K562 (cell line): ENCODE measurements around the gene POLR2H. TPM values are rescaled to one million over a fixed set of nuclear protein-coding genes. Genes with fewer than 3 reads are reported as not detected.

Experiments used
- ATAC-seq: fragments of 200-7000 bp; cut with Tn5 transposase; 3 replicates; pipeline ENCODE4 v1.9.1; 2020; ENCODE audit warnings: moderate library complexity
- BruUV-seq: library from RNA; stranded (reverse); fragments of 400-500 nt; replicated peaks from 2 replicates; lab custom pipeline; 2021; lab: Mats Ljungman, UMichigan
- CTCF ChIA-PET: fragments of 300-600 bp; formaldehyde crosslinking; extraction: SDS; loops from one replicate; lab custom pipeline; 2021; ENCODE audit warnings: low intra/inter-chr PET ratio; lab: Yijun Ruan, JAX
- POLR2A ChIA-PET: fragments of 300-600, 350-650 bp; sonication (Branson Sonifier 250); formaldehyde crosslinking; extraction: SDS; loops from one replicate; lab custom pipeline; 2021; ENCODE audit warnings: antibody characterized with exemption, inconsistent platforms; lab: Yijun Ruan, JAX
- DNase-seq, 4 experiments: peaks; one replicate each; pipeline versions ENCODE4 v3.0.0 to v3.0.0-alpha.2; 2011 to 2018; ENCODE audit warnings: low spot score in 3 of 4, mixed read lengths in 3 of 4; ENCODE audit errors: extremely low read depth in 1 of 4
- FAIRE-seq: peaks from 2 replicates; lab custom pipeline; 2011; peaks lifted over from hg19 to GRCh38; lab: Jason Lieb, UNC
- H2AFZ ChIP-seq: 2 replicates; pipeline ENCODE4 v1.6.0; 2011; ENCODE audit warnings: low read depth, low read length, control low read depth, inconsistent platforms
- H3K27ac ChIP-seq: fragments of 200-600 bp; 3 replicates; pipeline ENCODE4 v1.8.0; 2011; ENCODE audit warnings: low read depth, mild to moderate bottlenecking, control low read depth, inconsistent platforms, low read length, moderate library complexity, mixed read lengths; ENCODE audit errors: extremely low read depth
- H3K27me3 ChIP-seq, 2 experiments: fragments of 300-600 bp in 1 of 2; 2 replicates in 1 of 2; 3 replicates in 1 of 2; pipeline versions ENCODE4 v1.6.0 to v1.8.0; 2011; ENCODE audit warnings: inconsistent platforms in 2 of 2, low read length in 2 of 2, mild to moderate bottlenecking in 1 of 2, mixed read lengths in 1 of 2, moderate library complexity in 1 of 2; ENCODE audit not compliant: control insufficient read depth in 2 of 2, insufficient read depth in 2 of 2
- H3K36me3 ChIP-seq: fragments of 300-600 bp; 3 replicates; pipeline ENCODE4 v1.8.0; 2011; ENCODE audit warnings: mild to moderate bottlenecking, low read length, inconsistent platforms; ENCODE audit not compliant: control insufficient read depth, insufficient read depth
- H3K4me1 ChIP-seq, 2 experiments: fragments of 200-600 bp in 1 of 2; replicated peaks in 1 of 2; 2 replicates in 1 of 2; 3 replicates in 1 of 2; pipeline versions ENCODE4 v1.5.1 to v1.8.0; 2011; ENCODE audit warnings: inconsistent platforms in 2 of 2, low read length in 2 of 2, mild to moderate bottlenecking in 1 of 2, mixed read lengths in 1 of 2, moderate library complexity in 1 of 2; ENCODE audit not compliant: control insufficient read depth in 2 of 2, insufficient read depth in 2 of 2
- H3K4me2 ChIP-seq: 2 replicates; pipeline ENCODE4 v1.6.1; 2011; ENCODE audit warnings: low read length, control low read depth, inconsistent platforms, mixed read lengths; ENCODE audit not compliant: insufficient read depth
- H3K4me3 ChIP-seq: fragments of 200-600 bp; sonication (generic), shearing (Covaris generic); 2 replicates; pipeline ENCODE4 v1.5.1; 2016; ENCODE audit warnings: control low read depth, inconsistent platforms
- H3K79me2 ChIP-seq: fragments of 200-600 bp; 3 replicates; pipeline ENCODE4 v1.8.0; 2011; ENCODE audit warnings: low read length, inconsistent platforms; ENCODE audit not compliant: control insufficient read depth, insufficient read depth
- H3K9ac ChIP-seq, 2 experiments: 2 replicates each; pipeline versions ENCODE4 v1.6.0 to v1.6.1; 2011; ENCODE audit warnings: low read depth in 2 of 2, low read length in 2 of 2, control low read depth in 1 of 2, inconsistent platforms in 1 of 2, mild to moderate bottlenecking in 1 of 2, mixed read lengths in 1 of 2; ENCODE audit not compliant: insufficient read depth in 1 of 2
- H3K9me1 ChIP-seq: one replicate; pipeline ENCODE4 v1.6.0; 2011; ENCODE audit warnings: inconsistent platforms, mild to moderate bottlenecking, low read length, moderate library complexity; ENCODE audit not compliant: control insufficient read depth, insufficient read depth
- H3K9me3 ChIP-seq: replicated peaks from 2 replicates; pipeline ENCODE4 v1.5.1; 2011; ENCODE audit warnings: low read depth, low read length, inconsistent platforms; ENCODE audit not compliant: control insufficient read depth, insufficient read depth
- H4K20me1 ChIP-seq: replicated peaks from 2 replicates; pipeline ENCODE4 v1.6.1; 2011; ENCODE audit warnings: low read length, inconsistent platforms, mixed read lengths; ENCODE audit not compliant: control insufficient read depth, insufficient read depth
- ARID2 ChIP-seq: fragments of 450-650 bp; IDR thresholded peaks from 2 replicates; pipeline ENCODE4 v1.6.1; 2017; ENCODE audit warnings: antibody characterized with exemption, mild to moderate bottlenecking
- BACH1 ChIP-seq: fragments of 200-800 bp; sonication (Bioruptor generic); IDR thresholded peaks from 2 replicates; pipeline ENCODE4 v1.6.1; 2016; ENCODE audit warnings: missing genetic modification characterization, missing compliant biosample characterization
- FOXJ3 ChIP-seq: sonication (generic); formaldehyde crosslinking; IDR thresholded peaks from 2 replicates; pipeline ENCODE4 v1.4.0; 2020; ENCODE audit warnings: mild to moderate bottlenecking, missing genetic modification reagents
- KLF10 ChIP-seq: fragments of 250-450 bp; sonication (Bioruptor Pico); IDR thresholded peaks from 2 replicates; pipeline ENCODE4 v1.6.1; 2021; ENCODE audit warnings: matching md5 sums
- LEF1 ChIP-seq: fragments of 450-650 bp; IDR thresholded peaks from 2 replicates; pipeline ENCODE4 v1.6.1; 2016; ENCODE audit warnings: mild to moderate bottlenecking
- PRDM10 ChIP-seq: fragments of 450-650 bp; IDR thresholded peaks from 2 replicates; pipeline ENCODE4 v1.6.1; 2018; ENCODE audit not compliant: partially characterized antibody
- RBM15 ChIP-seq: fragments of 200-400 bp; formaldehyde crosslinking; IDR thresholded peaks from 2 replicates; pipeline ENCODE4 v1.6.1; 2018; ENCODE audit warnings: mild to moderate bottlenecking, low read length, moderate library complexity; ENCODE audit not compliant: insufficient read depth
- SRSF1 ChIP-seq: fragments of 200-400 bp; formaldehyde crosslinking; IDR thresholded peaks from 2 replicates; pipeline ENCODE4 v1.6.1; 2017; ENCODE audit warnings: mild to moderate bottlenecking, low read depth, low read length, moderate library complexity
- TEAD1 ChIP-seq, 2 experiments: fragments of 450-650 bp in 1 of 2; sonication (generic) in 1 of 2; formaldehyde crosslinking; IDR thresholded peaks; 2 replicates each; pipeline versions ENCODE4 v1.4.0 to v1.8.0; 2020 to 2022; ENCODE audit warnings: mild to moderate bottlenecking in 2 of 2, missing genetic modification reagents in 1 of 2
- ZNF408 ChIP-seq: fragments of 250-450 bp; sonication (Bioruptor Pico); IDR thresholded peaks from 2 replicates; pipeline ENCODE4 v1.4.0; 2020; ENCODE audit warnings: low read depth, mild to moderate bottlenecking, moderate library complexity
- ZNF589 ChIP-seq: fragments of 200-800 bp; sonication (Bioruptor generic); IDR thresholded peaks from 2 replicates; pipeline ENCODE4 v1.6.1; 2016; ENCODE audit warnings: low read depth, missing genetic modification characterization, missing compliant biosample characterization
- ZNF778 ChIP-seq: fragments of 450-650 bp; formaldehyde crosslinking; IDR thresholded peaks from 2 replicates; pipeline ENCODE4 v1.4.0; 2020; ENCODE audit warnings: mild to moderate bottlenecking, moderate library complexity
- ZNF780A ChIP-seq: fragments of 250-450 bp; sonication (Bioruptor Pico); IDR thresholded peaks from 2 replicates; pipeline ENCODE4 v1.5.0; 2021; ENCODE audit warnings: mild to moderate bottlenecking
- WGBS: fragments of 100-300 bp; shearing (Covaris generic); methylation state at CpG from one replicate; pipeline ENCODE4 v1.1.6; 2016; ENCODE audit warnings: low coverage, mixed read lengths; ENCODE audit not compliant: insufficient coverage; ENCODE audit errors: missing lambda C conversion rate; 5-methylcytosine and 5-hydroxymethylcytosine counted together
- in situ Hi-C: fragments of 300-500 bp; cut with MboI; formaldehyde crosslinking; loops from 4 replicates; pipeline ENCODE4 v1.15.0; 2018; ENCODE audit warnings: inconsistent platforms, mixed read lengths
- intact Hi-C: fragments of 100-400 bp; cut with micrococcal nuclease; formaldehyde crosslinking; loops from 2 replicates; pipeline ENCODE4 v1.14.2; 2022
- polyA plus RNA-seq, 8 experiments: library from polyadenylated mRNA; depleted of rRNA in 4 of 8; stranded (reverse) in 5 of 8; unstranded in 3 of 8; fragments of >200 nt; fragmentation: Nextera tagmentation in 2 of 8; fragmentation: Illumina TruSeq in 1 of 8; extraction: Ambion mirVana in 2 of 8; extraction: Trizol in 1 of 8; gene quantifications; 2 replicates each; pipeline versions ENCODE4 v1.2.1 to v1.2.3, GENCODE V29; 2011 to 2014; ENCODE audit warnings: inconsistent platforms in 1 of 8, missing spikeins in 1 of 8
- total RNA-seq, 7 experiments: library from RNA; depleted of rRNA in 6 of 7; stranded (reverse); fragments of >200 nt in 6 of 7; fragmentation: Illumina TruSeq in 2 of 7; extraction: Trizol in 2 of 7; gene quantifications; 2 replicates each; pipeline versions ENCODE4 v1.2.1 to v1.2.3, GENCODE V29; 2011 to 2021; ENCODE audit warnings: low replicate concordance in 1 of 7
- TF ChIP-seq, protein P1 (sequence below): fragments of 450-650 bp; IDR thresholded peaks from 2 replicates; pipeline ENCODE4 v1.6.1; 2017; ENCODE audit warnings: antibody characterized with exemption, mild to moderate bottlenecking

Gene POLR2H
- total and polyA plus RNA-seq, 9 of the 15 experiments (the other 6 are each of a cell fraction or from before 2014, with no cell fraction given): 128 to 512 (median 220) TPM

- no peak for ATAC-seq
- Histone ChIP-seq H3K9me1 (peaks cover 3% of the 10 kb centered on the region), H3K36me3 (peaks cover 99% of the 10 kb centered on the region), H3K27ac (no peak overlapping the region), H3K4me1 (peaks cover 0 to 15% of the 10 kb centered on the region in 2 experiments; a peak in 4 of 5 replicates), H3K4me2 (no peak overlapping the region), H4K20me1 (peaks cover 26% of the 10 kb centered on the region), H3K9me3 (no peaks in the 10 kb centered on the region), H3K4me3 (no peak overlapping the region), H3K79me2 (peaks cover 67% of the 10 kb centered on the region), H3K9ac (peak overlapping the region in 1 of 2 experiments; percentile 50; a peak in 1 of 4 replicates), H2AFZ (no peak overlapping the region), H3K27me3 (no peaks in the 10 kb centered on the region)
- WGBS: 97% methylated on average over 8 of the region's 8 CpGs
- no peak for FAIRE-seq
- intact Hi-C loops: no loop called here
- ChIA-PET CTCF (no interaction called here), POLR2A (interaction anchor here (1.2 to 1.8 kb wide), 2 partner anchors 10 to 24 kb away, joined by 5 to 6 read pairs; no protein-coding TSS in a partner anchor)
- in situ Hi-C loops: no loop called here
- BruUV-seq: no TSS peak
- DNase-seq: no peak
- TF ChIP-seq RBM15: no peak
- TF ChIP-seq FOXJ3 (CRISPR knock-in tag): no peak
- TF ChIP-seq ZNF408 (CRISPR knock-in tag): no peak
- no peak for TF ChIP-seq KLF10 (CRISPR knock-in tag)
- TF ChIP-seq LEF1: no peak
- TF ChIP-seq, protein P1, sequence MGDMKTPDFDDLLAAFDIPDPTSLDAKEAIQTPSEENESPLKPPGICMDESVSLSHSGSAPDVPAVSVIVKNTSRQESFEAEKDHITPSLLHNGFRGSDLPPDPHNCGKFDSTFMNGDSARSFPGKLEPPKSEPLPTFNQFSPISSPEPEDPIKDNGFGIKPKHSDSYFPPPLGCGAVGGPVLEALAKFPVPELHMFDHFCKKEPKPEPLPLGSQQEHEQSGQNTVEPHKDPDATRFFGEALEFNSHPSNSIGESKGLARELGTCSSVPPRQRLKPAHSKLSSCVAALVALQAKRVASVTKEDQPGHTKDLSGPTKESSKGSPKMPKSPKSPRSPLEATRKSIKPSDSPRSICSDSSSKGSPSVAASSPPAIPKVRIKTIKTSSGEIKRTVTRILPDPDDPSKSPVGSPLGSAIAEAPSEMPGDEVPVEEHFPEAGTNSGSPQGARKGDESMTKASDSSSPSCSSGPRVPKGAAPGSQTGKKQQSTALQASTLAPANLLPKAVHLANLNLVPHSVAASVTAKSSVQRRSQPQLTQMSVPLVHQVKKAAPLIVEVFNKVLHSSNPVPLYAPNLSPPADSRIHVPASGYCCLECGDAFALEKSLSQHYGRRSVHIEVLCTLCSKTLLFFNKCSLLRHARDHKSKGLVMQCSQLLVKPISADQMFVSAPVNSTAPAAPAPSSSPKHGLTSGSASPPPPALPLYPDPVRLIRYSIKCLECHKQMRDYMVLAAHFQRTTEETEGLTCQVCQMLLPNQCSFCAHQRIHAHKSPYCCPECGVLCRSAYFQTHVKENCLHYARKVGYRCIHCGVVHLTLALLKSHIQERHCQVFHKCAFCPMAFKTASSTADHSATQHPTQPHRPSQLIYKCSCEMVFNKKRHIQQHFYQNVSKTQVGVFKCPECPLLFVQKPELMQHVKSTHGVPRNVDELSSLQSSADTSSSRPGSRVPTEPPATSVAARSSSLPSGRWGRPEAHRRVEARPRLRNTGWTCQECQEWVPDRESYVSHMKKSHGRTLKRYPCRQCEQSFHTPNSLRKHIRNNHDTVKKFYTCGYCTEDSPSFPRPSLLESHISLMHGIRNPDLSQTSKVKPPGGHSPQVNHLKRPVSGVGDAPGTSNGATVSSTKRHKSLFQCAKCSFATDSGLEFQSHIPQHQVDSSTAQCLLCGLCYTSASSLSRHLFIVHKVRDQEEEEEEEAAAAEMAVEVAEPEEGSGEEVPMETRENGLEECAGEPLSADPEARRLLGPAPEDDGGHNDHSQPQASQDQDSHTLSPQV: no peak
- no peak for TF ChIP-seq PRDM10
- no peak for TF ChIP-seq ZNF780A (CRISPR knock-in tag)
- no peak for TF ChIP-seq ZNF589 (CRISPR knock-in tag)
- TF ChIP-seq SRSF1: no peak
- no peak for TF ChIP-seq TEAD1 (CRISPR knock-in tag; IDR thresholded peaks at IDR 0.05)
- no peak for TF ChIP-seq ZNF778 (CRISPR knock-in tag)
- no peak for TF ChIP-seq BACH1 (tag)
- TF ChIP-seq ARID2: no peak
These were observed 37.8 kb upstream of the POLR2H start for GRCh38 chr3:184323696-184324095.
